Keratinocyte (primary cell): ENCODE measurements around the gene PRKCH. TPM values are rescaled to one million over a fixed set of nuclear protein-coding genes. Genes with fewer than 3 reads are reported as not detected.

Source experiments
- DNase-seq: peaks from one replicate; pipeline ENCODE4 v3.0.0-alpha.2; 2011; ENCODE audit warnings: low read depth, missing footprints, low spot score
- FAIRE-seq: peaks from 2 replicates; lab custom pipeline; 2011; peaks lifted over from hg19 to GRCh38; lab: Jason Lieb, UNC
- H2AFZ ChIP-seq: 2 replicates; pipeline ENCODE4 v1.6.0; 2012; ENCODE audit warnings: low read length, control low read depth, inconsistent platforms; ENCODE audit not compliant: control insufficient read depth
- H3K27ac ChIP-seq: 2 replicates; pipeline ENCODE4 v1.5.1; 2011; ENCODE audit warnings: low read length; ENCODE audit not compliant: control insufficient read depth, insufficient read depth
- H3K27me3 ChIP-seq: 3 replicates; pipeline ENCODE4 v1.6.0; 2011; ENCODE audit warnings: low read length; ENCODE audit not compliant: control insufficient read depth, insufficient read depth; ENCODE audit errors: extremely low read depth
- H3K36me3 ChIP-seq, 2 experiments: 2 replicates in 1 of 2; 3 replicates in 1 of 2; pipeline ENCODE4 v1.5.1; 2011; ENCODE audit warnings: low read length in 2 of 2, mild to moderate bottlenecking in 1 of 2; ENCODE audit not compliant: control insufficient read depth in 2 of 2, insufficient read depth in 2 of 2; ENCODE audit errors: extremely low read depth in 1 of 2
- H3K4me1 ChIP-seq: 3 replicates; pipeline ENCODE4 v1.5.1; 2011; ENCODE audit warnings: low read length; ENCODE audit not compliant: control insufficient read depth, insufficient read depth; ENCODE audit errors: extremely low read depth
- H3K4me2 ChIP-seq: 3 replicates; pipeline ENCODE4 v1.6.0; 2011; ENCODE audit warnings: low read depth, low read length; ENCODE audit not compliant: control insufficient read depth, insufficient read depth; ENCODE audit errors: extremely low read depth
- H3K4me3 ChIP-seq, 3 experiments: fragments of 200-600 bp in 1 of 3; sonication (generic) in 1 of 3; 2 replicates in 2 of 3; 3 replicates in 1 of 3; pipeline ENCODE4 v1.5.1; 2011 to 2016; ENCODE audit warnings: low read length in 3 of 3, mild to moderate bottlenecking in 3 of 3, control low read depth in 2 of 3, inconsistent platforms in 1 of 3, low read depth in 1 of 3, mixed read lengths in 1 of 3, mixed run types in 1 of 3, moderate library complexity in 1 of 3; ENCODE audit not compliant: control insufficient read depth in 2 of 3, insufficient read depth in 2 of 3; ENCODE audit errors: extremely low read depth in 1 of 3
- H3K79me2 ChIP-seq: 2 replicates; pipeline ENCODE4 v1.6.0; 2012; ENCODE audit warnings: low read length; ENCODE audit not compliant: control insufficient read depth, insufficient read depth
- H3K9ac ChIP-seq: 3 replicates; pipeline ENCODE4 v1.6.0; 2011; ENCODE audit warnings: low read length; ENCODE audit not compliant: control insufficient read depth, insufficient read depth; ENCODE audit errors: extremely low read depth
- H3K9me1 ChIP-seq: 3 replicates; pipeline ENCODE4 v1.6.0; 2011; ENCODE audit warnings: low read length; ENCODE audit not compliant: control insufficient read depth, insufficient read depth; ENCODE audit errors: extremely low read depth
- H3K9me3 ChIP-seq: 2 replicates; pipeline ENCODE4 v1.5.1; 2012; ENCODE audit warnings: low read depth, low read length; ENCODE audit not compliant: control insufficient read depth
- H4K20me1 ChIP-seq: 3 replicates; pipeline ENCODE4 v1.6.0; 2011; ENCODE audit warnings: low read length; ENCODE audit not compliant: control insufficient read depth, insufficient read depth; ENCODE audit errors: extremely low read depth
- EZH2 ChIP-seq: IDR thresholded peaks from one replicate; pipeline ENCODE4 v1.6.1; 2012; ENCODE audit warnings: inconsistent platforms, mild to moderate bottlenecking, low read length, moderate library complexity
- dilution Hi-C: fragments of 300-500 bp; cut with MboI; formaldehyde crosslinking; loops from one replicate; pipeline ENCODE4 v1.7.0; 2020; ENCODE audit warnings: low sequenced_read_pairs; ENCODE audit not compliant: extremely low pct_ligation_motif_present
- polyA plus RNA-seq, 5 experiments: library from polyadenylated mRNA; depleted of rRNA in 3 of 5; stranded (reverse) in 3 of 5; stranded (forward) in 1 of 5; unstranded in 1 of 5; fragments of >200 nt; gene quantifications; 1 replicate in 1 of 5; 2 replicates in 3 of 5; 3 replicates in 1 of 5; pipeline versions ENCODE4 v1.2.1 to v1.2.3, GENCODE V29; 2011 to 2012; ENCODE audit warnings: missing spikeins in 2 of 5, low read depth in 1 of 5, low replicate concordance in 1 of 5
- TF ChIP-seq, protein P1 (sequence below), 3 experiments: IDR thresholded peaks in 1 of 3; conservative IDR thresholded peaks in 1 of 3; optimal IDR thresholded peaks in 1 of 3; 2 replicates in 2 of 3; 3 replicates in 1 of 3; pipeline versions ENCODE3 to v1.5.1; 2011; ENCODE audit warnings: low read length in 3 of 3, mild to moderate bottlenecking in 3 of 3, moderate library complexity in 2 of 3, control low read depth in 1 of 3, inconsistent platforms in 1 of 3; ENCODE audit not compliant: insufficient read depth in 2 of 3; ENCODE audit errors: extremely low read depth in 1 of 3

PRKCH gene
- polyA plus RNA-seq, 1 donor (not counting 4 experiments of a cell fraction or from before 2014, with no cell fraction given), result 13.7 TPM

DNA sequence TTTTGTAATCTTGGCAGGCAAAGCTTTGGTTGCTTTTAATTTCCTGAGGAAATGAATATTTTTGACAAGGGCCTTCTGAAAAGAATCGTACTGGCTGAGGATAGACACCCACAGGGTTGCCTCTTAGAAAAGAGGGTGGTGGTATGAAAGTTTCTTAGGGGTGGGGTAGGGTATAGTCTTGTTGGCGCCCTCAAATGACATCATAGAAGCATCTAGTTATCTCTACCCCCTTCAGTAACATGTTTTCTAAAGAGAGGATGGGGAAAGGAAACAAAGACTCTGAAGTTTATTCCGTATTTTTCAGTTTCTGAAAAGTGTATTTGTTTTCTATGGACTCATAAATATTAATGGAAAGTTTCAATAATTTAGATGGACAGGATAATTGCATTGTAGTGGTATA lies 13.7 kb downstream of the PRKCH start:
- peaks cover 13% of the 10 kb centered on the region for H3K79me2 ChIP-seq
- no peak for FAIRE-seq

DNA sequence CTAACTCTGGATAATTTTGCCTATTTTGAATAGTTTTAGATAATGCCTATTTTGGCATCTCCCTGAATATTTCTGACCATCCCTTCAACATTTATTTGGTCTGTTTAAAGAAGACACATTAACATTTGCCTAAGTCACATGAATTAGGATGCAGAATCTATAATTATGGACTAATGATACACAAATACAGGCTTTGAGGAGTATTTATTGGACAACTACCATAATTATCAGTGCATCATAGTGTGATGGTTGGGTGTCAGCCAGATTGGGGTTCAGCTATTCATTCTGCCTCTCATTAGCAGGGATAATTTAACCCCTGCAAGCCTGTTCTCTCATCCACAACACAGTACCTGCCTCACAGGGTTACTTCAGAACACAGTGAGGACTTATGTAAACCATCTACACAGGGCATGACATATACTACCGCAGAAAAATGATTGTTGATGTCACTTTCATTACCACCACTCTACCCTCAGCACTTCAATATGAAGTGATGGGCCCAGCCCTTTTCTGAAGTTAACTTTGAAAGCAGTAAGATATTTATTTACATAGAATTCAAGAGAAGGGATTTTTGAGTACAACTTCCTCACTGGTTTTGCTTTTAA lies 14.4 kb downstream of the PRKCH start:
- dilution Hi-C loops, result no loop called here
- FAIRE-seq, result no peak
- Histone ChIP-seq H2AFZ (no peak overlapping the region), H3K4me2 (no peak overlapping the region), H3K27me3 (no peaks in the 10 kb centered on the region), H3K9me3 (no peaks in the 10 kb centered on the region), H3K9me1 (no peaks in the 10 kb centered on the region), H3K79me2 (peaks cover 16% of the 10 kb centered on the region), H3K9ac (no peak overlapping the region), H3K4me3 (no peak overlapping the region), H3K36me3 (no peaks in the 10 kb centered on the region), H4K20me1 (no peaks in the 10 kb centered on the region), H3K4me1 (peaks cover 1% of the 10 kb centered on the region), H3K27ac (no peak overlapping the region)
- no peak for DNase-seq
- TF ChIP-seq EZH2, result no peak
- TF ChIP-seq, protein P1, sequence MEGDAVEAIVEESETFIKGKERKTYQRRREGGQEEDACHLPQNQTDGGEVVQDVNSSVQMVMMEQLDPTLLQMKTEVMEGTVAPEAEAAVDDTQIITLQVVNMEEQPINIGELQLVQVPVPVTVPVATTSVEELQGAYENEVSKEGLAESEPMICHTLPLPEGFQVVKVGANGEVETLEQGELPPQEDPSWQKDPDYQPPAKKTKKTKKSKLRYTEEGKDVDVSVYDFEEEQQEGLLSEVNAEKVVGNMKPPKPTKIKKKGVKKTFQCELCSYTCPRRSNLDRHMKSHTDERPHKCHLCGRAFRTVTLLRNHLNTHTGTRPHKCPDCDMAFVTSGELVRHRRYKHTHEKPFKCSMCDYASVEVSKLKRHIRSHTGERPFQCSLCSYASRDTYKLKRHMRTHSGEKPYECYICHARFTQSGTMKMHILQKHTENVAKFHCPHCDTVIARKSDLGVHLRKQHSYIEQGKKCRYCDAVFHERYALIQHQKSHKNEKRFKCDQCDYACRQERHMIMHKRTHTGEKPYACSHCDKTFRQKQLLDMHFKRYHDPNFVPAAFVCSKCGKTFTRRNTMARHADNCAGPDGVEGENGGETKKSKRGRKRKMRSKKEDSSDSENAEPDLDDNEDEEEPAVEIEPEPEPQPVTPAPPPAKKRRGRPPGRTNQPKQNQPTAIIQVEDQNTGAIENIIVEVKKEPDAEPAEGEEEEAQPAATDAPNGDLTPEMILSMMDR (optimal IDR thresholded peaks at IDR 0.05 in 1 of 3, IDR thresholded peaks at IDR 0.05 in 1 of 3, conservative IDR thresholded peaks at IDR 0.05 in 1 of 3; ENCODE audit: extremely low read depth in 1 of 3, insufficient read depth in 2 of 3, low read length in 3 of 3), result no peak

More for the DNA sequence above, 13.7 kb downstream of the PRKCH start:
- Histone ChIP-seq H3K27ac (no peak overlapping the region), H3K27me3 (no peaks in the 10 kb centered on the region), H3K36me3 (no peaks in the 10 kb centered on the region), H2AFZ (no peak overlapping the region), H3K4me3 (no peak overlapping the region), H3K9ac (no peak overlapping the region), H4K20me1 (no peaks in the 10 kb centered on the region), H3K4me2 (no peak overlapping the region), H3K9me1 (no peaks in the 10 kb centered on the region), H3K4me1 (no peaks in the 10 kb centered on the region), H3K9me3 (no peaks in the 10 kb centered on the region)
- dilution Hi-C loops, result no loop called here
- no peak for DNase-seq
- TF ChIP-seq, protein P1 (optimal IDR thresholded peaks at IDR 0.05 in 1 of 3, IDR thresholded peaks at IDR 0.05 in 1 of 3, conservative IDR thresholded peaks at IDR 0.05 in 1 of 3; ENCODE audit: extremely low read depth in 1 of 3, insufficient read depth in 2 of 3, low read length in 3 of 3), result no peak
- no peak for TF ChIP-seq EZH2
